Measurements from ENCODE around the gene UNC79. TPM values are rescaled to one million over a fixed set of nuclear protein-coding genes. Genes with fewer than 3 reads are reported as not detected.

The UNC79 gene
- total and polyA plus RNA-seq, 10 of the 15 experiments (the other 5 are each of a cell fraction or from before 2014, with no cell fraction given) = 0.04 to 0.29 (median 0.14) TPM

- ATAC-seq (no peak), DNase-seq (ENCODE audit: low read depth, low spot score) (no peak), FAIRE-seq (no peak)
- Histone ChIP-seq H3K9me3 (replicated peaks; ENCODE audit: control insufficient read depth, insufficient read depth, low read length) (no peaks in the 10 kb centered on the region), H3K27me3 (replicated peaks in 1 of 2; ENCODE audit: control insufficient read depth in 2 of 2, insufficient read depth in 2 of 2, low read length in 1 of 2) (no peaks in the 10 kb centered on the region), H3K4me2 (ENCODE audit: control insufficient read depth, insufficient read depth) (no peak overlapping the region), H3K4me3 (no peak overlapping the region), H2AFZ (ENCODE audit: control insufficient read depth, low read depth, low read length) (no peak overlapping the region), H3K27ac (ENCODE audit: control insufficient read depth, insufficient read depth) (no peak overlapping the region), H4K20me1 (ENCODE audit: control insufficient read depth, insufficient read depth) (no peaks in the 10 kb centered on the region), H3K79me2 (ENCODE audit: control insufficient read depth, insufficient read depth, low read length) (no peaks in the 10 kb centered on the region), H3K4me1 (ENCODE audit: control insufficient read depth, insufficient read depth, low read length) (no peaks in the 10 kb centered on the region), H3K9ac (ENCODE audit: control insufficient read depth, insufficient read depth, low read length) (no peak overlapping the region), H3K36me3 (ENCODE audit: control insufficient read depth in 2 of 2, insufficient read depth in 2 of 2, low read length in 1 of 2) (no peaks in the 10 kb centered on the region)
- ChIA-PET RAD21 (ENCODE audit: unreplicated experiment) (no interaction called here), CTCF (interaction anchor here (1.1 kb wide), 1 partner anchor 146 kb away, joined by 6 read pairs; no protein-coding TSS in a partner anchor), POLR2A (no interaction called here), SMC1A (ENCODE audit: uncharacterized antibody, unreplicated experiment) (no interaction called here)
- WGBS (ENCODE audit: insufficient coverage, insufficient replicate concordance, low lambda C conversion rate, missing lambda C conversion rate) = 37% methylated on average over 6 of the region's 6 CpGs
- intact Hi-C loops (cut with micrococcal nuclease; ENCODE audit: unreplicated experiment) = loop anchor here (5.0 kb wide), 1 partner anchor 159 kb away; no protein-coding TSS in a partner anchor
- BruUV-seq (replicated peaks) = no TSS peak
- in situ Hi-C loops (cut with MboI) = no loop called here
- TF ChIP-seq ZBTB33 (IDR thresholded peaks at IDR 0.05) (no peak), TARDBP (IDR thresholded peaks at IDR 0.05; ENCODE audit: borderline replicate concordance) (no peak), TAF1 (IDR thresholded peaks at IDR 0.05; ENCODE audit: borderline replicate concordance, low read depth, low read length) (no peak), MYB (IDR thresholded peaks at IDR 0.05; ENCODE audit: borderline replicate concordance, low read depth, low read length) (no peak), NFYB (IDR thresholded peaks at IDR 0.05; ENCODE audit: insufficient read depth, low read depth, low read length) (no peak), ATF7 (IDR thresholded peaks at IDR 0.05; ENCODE audit: low read depth) (no peak), RB1 (IDR thresholded peaks at IDR 0.05; ENCODE audit: borderline replicate concordance) (no peak), RCOR1 (conservative IDR thresholded peaks at IDR 0.05; ENCODE audit: low read depth, low read length) (no peak), NFYA (IDR thresholded peaks at IDR 0.05; ENCODE audit: borderline replicate concordance, low read depth, low read length) (no peak), RFX5 (IDR thresholded peaks at IDR 0.05; ENCODE audit: low read depth, low read length) (no peak), SIN3A (IDR thresholded peaks at IDR 0.05; ENCODE audit: low read depth, low read length) (no peak), PRDM15 (CRISPR knock-in tag; IDR thresholded peaks at IDR 0.05) (no peak), KDM1A (IDR thresholded peaks at IDR 0.05; ENCODE audit: borderline replicate concordance) (no peak)
- TF ChIP-seq, protein P1, sequence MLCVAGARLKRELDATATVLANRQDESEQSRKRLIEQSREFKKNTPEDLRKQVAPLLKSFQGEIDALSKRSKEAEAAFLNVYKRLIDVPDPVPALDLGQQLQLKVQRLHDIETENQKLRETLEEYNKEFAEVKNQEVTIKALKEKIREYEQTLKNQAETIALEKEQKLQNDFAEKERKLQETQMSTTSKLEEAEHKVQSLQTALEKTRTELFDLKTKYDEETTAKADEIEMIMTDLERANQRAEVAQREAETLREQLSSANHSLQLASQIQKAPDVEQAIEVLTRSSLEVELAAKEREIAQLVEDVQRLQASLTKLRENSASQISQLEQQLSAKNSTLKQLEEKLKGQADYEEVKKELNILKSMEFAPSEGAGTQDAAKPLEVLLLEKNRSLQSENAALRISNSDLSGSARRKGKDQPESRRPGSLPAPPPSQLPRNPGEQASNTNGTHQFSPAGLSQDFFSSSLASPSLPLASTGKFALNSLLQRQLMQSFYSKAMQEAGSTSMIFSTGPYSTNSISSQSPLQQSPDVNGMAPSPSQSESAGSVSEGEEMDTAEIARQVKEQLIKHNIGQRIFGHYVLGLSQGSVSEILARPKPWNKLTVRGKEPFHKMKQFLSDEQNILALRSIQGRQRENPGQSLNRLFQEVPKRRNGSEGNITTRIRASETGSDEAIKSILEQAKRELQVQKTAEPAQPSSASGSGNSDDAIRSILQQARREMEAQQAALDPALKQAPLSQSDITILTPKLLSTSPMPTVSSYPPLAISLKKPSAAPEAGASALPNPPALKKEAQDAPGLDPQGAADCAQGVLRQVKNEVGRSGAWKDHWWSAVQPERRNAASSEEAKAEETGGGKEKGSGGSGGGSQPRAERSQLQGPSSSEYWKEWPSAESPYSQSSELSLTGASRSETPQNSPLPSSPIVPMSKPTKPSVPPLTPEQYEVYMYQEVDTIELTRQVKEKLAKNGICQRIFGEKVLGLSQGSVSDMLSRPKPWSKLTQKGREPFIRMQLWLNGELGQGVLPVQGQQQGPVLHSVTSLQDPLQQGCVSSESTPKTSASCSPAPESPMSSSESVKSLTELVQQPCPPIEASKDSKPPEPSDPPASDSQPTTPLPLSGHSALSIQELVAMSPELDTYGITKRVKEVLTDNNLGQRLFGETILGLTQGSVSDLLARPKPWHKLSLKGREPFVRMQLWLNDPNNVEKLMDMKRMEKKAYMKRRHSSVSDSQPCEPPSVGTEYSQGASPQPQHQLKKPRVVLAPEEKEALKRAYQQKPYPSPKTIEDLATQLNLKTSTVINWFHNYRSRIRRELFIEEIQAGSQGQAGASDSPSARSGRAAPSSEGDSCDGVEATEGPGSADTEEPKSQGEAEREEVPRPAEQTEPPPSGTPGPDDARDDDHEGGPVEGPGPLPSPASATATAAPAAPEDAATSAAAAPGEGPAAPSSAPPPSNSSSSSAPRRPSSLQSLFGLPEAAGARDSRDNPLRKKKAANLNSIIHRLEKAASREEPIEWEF (IDR thresholded peaks at IDR 0.05; ENCODE audit: insufficient replicate concordance, low read depth, low read length) = no peak
Observed at GRCh38 chr14:93733631-93734030, 302.9 kb downstream of the UNC79 start.
